ENCODE results near the gene CERCAM. TPM values are rescaled to one million over a fixed set of nuclear protein-coding genes. Genes with fewer than 3 reads are reported as not detected.

Gene CERCAM, protein sequence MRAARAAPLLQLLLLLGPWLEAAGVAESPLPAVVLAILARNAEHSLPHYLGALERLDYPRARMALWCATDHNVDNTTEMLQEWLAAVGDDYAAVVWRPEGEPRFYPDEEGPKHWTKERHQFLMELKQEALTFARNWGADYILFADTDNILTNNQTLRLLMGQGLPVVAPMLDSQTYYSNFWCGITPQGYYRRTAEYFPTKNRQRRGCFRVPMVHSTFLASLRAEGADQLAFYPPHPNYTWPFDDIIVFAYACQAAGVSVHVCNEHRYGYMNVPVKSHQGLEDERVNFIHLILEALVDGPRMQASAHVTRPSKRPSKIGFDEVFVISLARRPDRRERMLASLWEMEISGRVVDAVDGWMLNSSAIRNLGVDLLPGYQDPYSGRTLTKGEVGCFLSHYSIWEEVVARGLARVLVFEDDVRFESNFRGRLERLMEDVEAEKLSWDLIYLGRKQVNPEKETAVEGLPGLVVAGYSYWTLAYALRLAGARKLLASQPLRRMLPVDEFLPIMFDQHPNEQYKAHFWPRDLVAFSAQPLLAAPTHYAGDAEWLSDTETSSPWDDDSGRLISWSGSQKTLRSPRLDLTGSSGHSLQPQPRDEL
- 1 to 10 TPM; 2.9 to 9.2 TPM for total RNA-seq
- long read RNA-seq, partial matches to known transcripts = 1 of 4 reads
- long read RNA-seq, other reads (novel, unspliced or antisense) = 0 of 4 reads

DNA sequence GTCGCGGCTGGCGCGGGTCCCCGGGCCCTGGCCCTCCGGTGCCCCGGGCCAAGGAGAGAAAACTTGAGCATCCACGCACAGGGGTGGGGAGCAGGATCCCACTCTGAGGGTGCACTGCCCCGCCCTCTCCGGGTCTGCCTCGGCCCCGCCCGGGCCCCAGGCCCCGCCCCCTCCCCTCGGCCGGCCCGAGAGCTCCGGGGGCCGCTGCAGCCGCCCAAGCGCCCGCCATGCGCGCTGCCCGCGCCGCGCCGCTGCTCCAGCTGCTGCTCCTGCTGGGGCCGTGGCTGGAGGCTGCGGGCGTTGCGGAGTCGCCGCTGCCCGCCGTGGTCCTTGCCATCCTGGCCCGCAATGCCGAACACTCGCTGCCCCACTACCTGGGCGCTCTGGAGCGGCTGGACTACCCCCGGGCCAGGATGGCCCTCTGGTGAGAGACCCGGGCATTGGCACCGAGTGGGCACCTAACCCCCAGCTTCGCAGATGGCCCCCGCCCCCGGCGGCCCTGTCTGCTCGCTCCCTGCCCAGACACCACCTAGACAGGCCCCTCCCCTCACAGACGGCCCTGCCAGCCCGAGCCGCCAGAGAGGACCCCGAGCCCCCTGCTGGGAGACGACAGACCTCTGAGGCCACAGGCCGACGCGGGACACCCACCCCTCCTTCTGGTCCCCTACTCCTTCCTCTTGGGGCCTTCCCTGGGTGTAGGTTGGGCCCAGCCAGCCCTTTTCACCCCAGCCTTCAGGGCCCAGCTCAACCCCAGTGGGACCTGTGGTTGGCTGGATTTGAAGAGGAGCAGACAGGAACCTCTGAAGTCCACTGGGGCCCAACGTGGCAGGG lies at the start of gene CERCAM:
TSS of gene CERCAM (plus strand) at position 207 of the 831 bp plus-strand sequence. CDS start at position 228, 21 bp downstream.
- ATAC-seq = peak; percentile 62
- peak in 1 of 2 donors; percentile 57 for DNase-seq
- intact Hi-C loops (cut with DNase I, micrococcal nuclease) = no loop called here

DNA sequence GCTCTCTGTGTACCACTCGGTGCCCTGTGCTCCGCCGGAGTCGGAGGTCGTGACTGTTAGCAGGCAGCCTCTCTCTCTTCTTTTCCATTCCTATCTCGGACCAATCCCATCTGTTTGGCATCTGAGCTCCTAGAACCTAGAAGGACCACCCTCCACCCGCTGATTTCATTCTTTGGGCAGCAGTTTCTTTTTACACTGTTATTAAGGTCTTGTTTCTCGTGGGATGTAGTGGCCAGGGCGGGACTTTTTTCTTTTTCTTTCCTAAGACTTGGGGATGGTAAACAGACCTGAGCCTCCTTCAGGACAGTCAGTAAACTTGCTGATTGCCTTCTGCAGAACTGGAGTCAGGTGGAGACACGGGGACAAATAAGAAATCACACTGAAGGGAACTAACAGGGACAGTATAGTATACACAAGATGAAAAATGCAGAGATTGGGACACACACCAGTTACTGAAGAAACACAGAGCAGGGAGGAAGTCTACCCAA lies 49.0 kb upstream of the CERCAM start:
- DNase-seq (no peak), ATAC-seq (no peak)
- intact Hi-C loops (cut with DNase I, micrococcal nuclease) = no loop called here

DNA sequence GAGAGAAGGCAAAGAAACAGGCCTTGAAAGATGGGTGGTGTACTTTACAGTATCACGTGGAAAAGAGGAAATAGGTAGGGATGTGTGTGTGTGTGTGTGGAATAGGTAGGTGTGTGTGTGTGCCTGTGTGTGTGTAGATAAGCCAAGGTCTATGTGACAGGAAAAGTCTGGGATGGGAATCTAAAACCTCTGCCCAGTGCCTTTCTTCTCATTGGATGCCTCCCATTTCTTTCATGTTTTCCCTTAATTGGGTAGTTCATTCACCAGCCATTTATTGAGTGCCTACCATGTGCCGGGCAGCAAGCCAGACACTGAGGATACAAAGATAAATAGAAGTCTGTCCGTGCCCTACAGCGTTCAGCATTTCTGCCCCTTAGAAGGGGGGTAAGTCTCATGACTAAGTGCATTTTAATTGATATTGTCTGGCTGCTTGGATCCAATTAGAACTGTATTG lies 48.4 kb upstream of the CERCAM start:
- DNase-seq (peak in 1 of 2 donors; percentile 23), ATAC-seq (peak; percentile 58)
- intact Hi-C loops (cut with DNase I, micrococcal nuclease) = no loop called here

DNA sequence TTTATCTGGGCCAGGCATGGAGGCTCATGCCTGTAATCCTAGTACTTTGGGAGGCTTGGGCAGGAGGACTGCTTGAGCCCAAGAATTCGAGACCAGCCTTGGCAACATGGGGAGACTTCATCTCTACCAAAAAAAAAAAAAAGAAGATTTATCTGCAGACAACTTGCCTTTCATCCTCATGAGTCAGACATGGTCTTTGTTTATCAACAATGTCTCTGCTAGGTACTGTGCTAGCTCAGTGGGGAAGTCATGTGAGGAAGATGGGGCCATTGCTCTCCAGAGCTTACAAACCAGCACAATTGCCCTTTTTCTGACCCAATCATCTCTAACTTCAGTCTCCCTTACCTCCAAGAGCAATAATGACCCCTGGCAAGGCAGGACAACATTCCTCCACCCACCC lies 47.9 kb upstream of the CERCAM start:
- DNase-seq (no peak), ATAC-seq (no peak)
- intact Hi-C loops (cut with DNase I, micrococcal nuclease) = no loop called here

DNA sequence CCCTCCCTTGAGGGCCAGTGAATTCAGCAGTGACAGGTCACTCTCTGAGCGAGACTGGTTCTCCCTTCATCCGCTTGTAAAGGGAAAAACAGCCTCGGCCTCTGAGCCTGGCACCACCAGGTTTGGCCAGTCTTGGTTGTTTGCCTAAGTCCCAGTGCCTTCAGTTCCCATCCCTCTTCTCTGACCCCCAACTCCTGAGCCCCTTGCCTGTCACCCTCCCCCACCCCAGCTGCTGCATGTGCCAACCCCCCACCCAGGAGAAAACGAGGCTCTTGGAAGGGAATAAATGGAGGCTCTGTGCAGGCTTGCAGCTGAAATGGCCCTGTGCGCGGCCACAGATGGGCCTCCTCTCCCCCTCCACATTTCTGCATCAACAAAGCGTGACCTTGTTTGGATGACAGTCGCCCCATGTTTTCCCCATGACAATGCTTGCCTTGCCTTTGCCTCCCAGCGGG lies 46.4 kb upstream of the CERCAM start:
- intact Hi-C loops (cut with DNase I, micrococcal nuclease) = no loop called here
- no peak for ATAC-seq
- no peak for DNase-seq

GRCh38 chr9:128375865-128376264 lies 44.8 kb upstream of the CERCAM start:
- intact Hi-C loops (cut with DNase I, micrococcal nuclease) = no loop called here
- ATAC-seq (no peak), DNase-seq (no peak)

DNA sequence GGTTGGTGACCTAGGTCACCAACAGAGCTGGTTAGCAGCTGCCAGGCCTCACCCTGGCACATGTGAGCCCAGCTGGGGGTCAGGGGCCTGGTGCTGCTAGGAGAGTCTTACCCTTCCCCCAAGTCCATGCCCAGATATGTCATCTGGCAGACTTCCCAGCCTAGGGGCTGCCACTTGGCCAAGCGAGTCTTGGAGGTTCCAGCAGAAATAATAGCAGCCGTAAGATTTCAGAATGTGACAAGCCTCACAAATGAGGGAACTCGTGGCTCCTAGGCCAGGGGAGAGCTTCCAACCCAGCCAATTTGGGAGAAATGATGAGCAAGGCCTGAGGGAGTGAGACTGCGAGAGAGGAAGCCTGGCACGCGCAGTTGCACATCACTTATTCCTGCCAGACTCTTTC lies 38.4 kb upstream of the CERCAM start:
- DNase-seq = no peak
- ATAC-seq = no peak
- intact Hi-C loops (cut with DNase I, micrococcal nuclease) = no loop called here

GRCh38 chr9:128383007-128383753 lies 37.5 kb upstream of the CERCAM start:
- intact Hi-C loops (cut with DNase I, micrococcal nuclease) = no loop called here
- ATAC-seq = no peak
- no peak for DNase-seq

- intact Hi-C loops (cut with DNase I, micrococcal nuclease) = no loop called here
- no peak for ATAC-seq
- DNase-seq = no peak
These were observed 36.9 kb upstream of the CERCAM start for GRCh38 chr9:128383791-128384190.

DNA sequence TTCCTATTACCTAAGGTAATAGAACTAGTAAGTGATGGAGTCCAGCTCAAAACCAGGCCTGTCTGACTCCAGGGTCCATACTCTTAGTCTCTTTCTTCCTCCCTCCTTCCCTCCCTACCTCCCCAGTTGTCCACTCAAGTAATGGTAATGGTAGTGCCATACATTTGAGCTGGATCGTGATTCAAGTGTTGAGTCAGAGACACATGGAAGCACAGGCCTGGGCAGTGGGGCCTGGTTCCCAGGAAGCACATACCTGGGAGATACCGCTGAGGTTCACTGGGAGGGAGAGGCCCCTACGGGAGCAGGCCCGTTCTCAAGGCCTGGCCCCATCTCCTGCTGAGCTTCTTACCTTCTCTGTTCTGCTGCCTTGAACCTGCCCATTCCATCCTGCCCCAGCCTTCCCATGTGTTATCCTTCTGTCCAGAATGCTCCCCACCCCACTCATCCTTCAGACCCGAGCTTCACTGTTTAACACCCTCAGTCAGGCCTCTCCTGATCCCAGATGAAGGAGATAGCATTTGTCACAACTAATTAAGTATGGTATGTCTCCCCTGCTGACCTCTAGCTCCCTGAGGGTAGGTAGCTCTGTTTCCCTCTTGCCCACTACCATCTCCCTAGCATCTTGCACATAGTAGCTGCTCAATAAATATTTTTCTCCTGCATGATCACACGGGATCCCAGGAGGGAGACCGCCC lies 35.7 kb upstream of the CERCAM start:
- intact Hi-C loops (cut with DNase I, micrococcal nuclease) = no loop called here
- DNase-seq = no peak
- no peak for ATAC-seq

DNA sequence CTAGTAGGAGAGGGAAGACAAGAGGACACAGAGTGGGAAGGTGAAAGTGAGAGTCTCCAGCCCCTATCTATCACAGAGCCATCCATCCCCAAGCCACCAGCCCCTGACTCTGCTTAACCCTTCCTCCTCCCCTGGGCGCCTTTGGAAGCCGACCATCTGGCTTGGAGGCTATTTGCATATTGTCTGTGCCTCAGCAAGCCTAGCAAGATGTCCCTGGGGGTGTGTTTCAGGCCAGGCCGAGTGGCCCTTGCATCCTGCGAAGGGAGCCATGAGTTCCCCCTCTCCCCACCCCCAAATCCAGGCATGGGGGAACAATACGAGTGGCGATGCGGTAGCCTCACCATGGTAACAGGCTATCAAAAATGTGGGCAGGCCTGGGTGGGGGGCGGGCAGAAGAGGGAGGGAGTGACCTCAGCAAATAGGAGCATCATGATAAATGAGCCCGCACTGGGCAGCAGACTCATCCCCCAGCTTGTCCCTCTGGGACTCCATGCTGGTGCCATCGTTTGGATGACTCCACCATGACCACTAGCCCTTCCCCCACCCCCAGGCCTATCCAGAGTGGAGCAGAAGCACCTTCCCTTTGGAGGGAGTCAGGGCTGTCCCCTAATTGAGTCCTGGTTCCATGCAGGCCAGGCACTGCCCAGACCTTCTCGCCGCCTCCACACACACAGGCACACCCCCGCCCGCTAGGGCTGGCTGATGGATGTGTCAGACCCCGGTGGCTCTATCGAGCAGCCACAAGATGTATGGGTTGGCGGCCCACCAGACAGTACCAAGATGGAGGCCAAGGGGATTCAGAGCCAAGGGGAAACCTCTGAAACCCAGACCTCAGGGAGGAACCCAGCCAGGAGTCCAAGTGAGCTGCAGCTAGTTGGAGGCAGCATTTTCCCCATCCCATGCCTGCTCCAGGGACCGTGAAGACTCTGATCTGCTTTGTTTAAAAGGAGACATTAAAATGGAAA lies 34.9 kb upstream of the CERCAM start:
- DNase-seq (no peak), ATAC-seq (no peak)
- intact Hi-C loops (cut with DNase I, micrococcal nuclease) = no loop called here

DNA sequence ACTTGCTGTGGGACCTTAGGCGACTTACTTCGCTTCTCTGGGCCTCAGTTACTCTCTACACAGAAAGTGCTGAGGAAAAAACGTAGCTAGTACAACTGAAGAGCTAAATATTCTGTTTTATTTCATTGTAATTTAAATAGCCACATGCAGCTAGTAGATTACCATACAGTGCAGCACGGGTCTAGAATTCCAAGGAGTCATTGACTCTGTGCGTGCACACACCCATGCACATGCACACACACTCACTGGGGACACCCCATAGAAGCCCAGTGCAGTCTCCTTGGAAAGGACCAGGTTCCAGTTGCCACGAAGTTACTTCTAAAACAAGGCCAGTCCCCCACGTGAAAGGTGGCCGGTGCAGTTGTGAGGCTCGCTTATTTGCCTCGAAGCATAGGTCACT lies 32.5 kb upstream of the CERCAM start:
- ATAC-seq (no peak), DNase-seq (no peak)
- intact Hi-C loops (cut with DNase I, micrococcal nuclease) = no loop called here

DNA sequence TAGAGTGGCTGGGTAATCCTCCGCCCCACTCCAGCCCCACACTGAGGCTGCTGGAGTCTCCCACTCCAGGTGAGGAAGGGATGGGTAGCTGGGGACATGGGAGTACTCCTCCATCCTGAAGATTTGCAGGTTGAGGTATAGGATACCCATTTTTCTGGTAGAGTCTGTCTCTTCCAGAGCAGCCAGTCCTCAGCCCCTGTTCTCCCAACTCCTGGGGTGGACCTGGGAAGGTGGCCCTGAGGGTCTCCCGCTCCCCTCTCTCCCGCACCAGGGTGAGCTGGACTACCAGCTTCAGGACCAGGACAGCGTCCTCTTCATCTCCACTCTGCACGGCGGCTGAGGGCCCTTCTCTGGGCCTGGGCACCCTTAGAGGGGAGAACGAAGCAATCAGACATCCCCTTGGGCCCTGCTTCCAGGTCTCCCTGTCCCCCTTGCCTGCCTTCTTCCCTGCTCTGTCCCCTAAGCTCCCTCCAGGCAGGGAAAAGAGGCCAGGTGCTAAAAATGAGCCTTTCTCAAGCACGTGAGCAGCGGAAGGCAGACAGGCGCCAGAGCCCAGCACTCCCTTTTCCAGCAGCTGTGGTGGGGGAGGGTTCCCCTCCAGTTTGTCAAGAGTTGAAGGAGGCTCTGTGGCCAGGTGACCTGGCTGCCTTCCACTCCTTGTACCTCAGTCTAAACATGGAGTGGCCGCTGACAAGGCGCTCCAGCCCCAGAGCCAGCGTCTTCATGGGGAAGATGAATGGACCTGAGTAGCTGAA lies 31.1 kb upstream of the CERCAM start:
- ATAC-seq (no peak), DNase-seq (no peak)
- intact Hi-C loops (cut with DNase I, micrococcal nuclease) = no loop called here

- DNase-seq (no peak), ATAC-seq (no peak)
- intact Hi-C loops (cut with DNase I, micrococcal nuclease) = no loop called here
These were observed 30.4 kb upstream of the CERCAM start for GRCh38 chr9:128390150-128390812.

GRCh38 chr9:128390813-128391711 lies 29.6 kb upstream of the CERCAM start:
- intact Hi-C loops (cut with DNase I, micrococcal nuclease) = no loop called here
- DNase-seq = no peak
- no peak for ATAC-seq
